ENCODE measurements around the gene CENPB. TPM values are rescaled to one million over a fixed set of nuclear protein-coding genes. Genes with fewer than 3 reads are reported as not detected.
A peak's percentile ranks its signal among the peaks of the same experiment; 100 is the strongest.

CENPB gene
- 37.6 and 41.2 TPM in 2 replicates for polyA plus RNA-seq (2012; rRNA removed)
- 29.8 and 39.9 TPM in 2 replicates for polyA plus RNA-seq (2012; cell fraction: cytosol; rRNA removed)
- polyA plus RNA-seq (2012; cell fraction: nucleus; rRNA removed): 26.3 and 35.2 TPM in 2 replicates

- no peaks in the 10 kb centered on the region for H3K9me3 ChIP-seq
- 7% methylated on average over 36 of the region's 70 CpGs for WGBS (ENCODE audit: low lambda C conversion rate)
- H4K20me1 ChIP-seq (ENCODE audit: insufficient read depth): peaks cover 42% of the 10 kb centered on the region
- H3K9me2 ChIP-seq: no peaks in the 10 kb centered on the region
- peak within 1 kb of the TSS; percentile 92 for H2AFZ ChIP-seq (ENCODE audit: low read depth)
- H3K4me2 ChIP-seq: peak within 1 kb of the TSS; percentile 96
- peaks cover 11% of the 10 kb centered on the region for H3F3A ChIP-seq (replicated peaks; ENCODE audit: insufficient read depth)
- peak within 1 kb of the TSS; percentile 41 to 82 for H3K27ac ChIP-seq (ENCODE audit: low read depth in 2 of 2, low read length in 1 of 2)
- H3K4me1 ChIP-seq (ENCODE audit: control insufficient read depth in 1 of 2, insufficient read depth in 2 of 2, low read depth in 1 of 2, low read length in 1 of 2): peaks cover 26 to 27% of the 10 kb centered on the region in 2 experiments; a peak in 3 of 4 replicates
- H3K36me3 ChIP-seq (replicated peaks in 1 of 2; ENCODE audit: control insufficient read depth in 1 of 2, insufficient read depth in 2 of 2, low read length in 1 of 2): peaks cover 7 to 9% of the 10 kb centered on the region in 2 experiments
- H3K79me2 ChIP-seq (ENCODE audit: insufficient read depth): peaks cover 40% of the 10 kb centered on the region
- DNase-seq: peak; percentile 98
- peak within 1 kb of the TSS; percentile 63 to 74 for H3K4me3 ChIP-seq (ENCODE audit: low read depth in 2 of 2, low read length in 1 of 2)
- POLR2A ChIA-PET: interaction anchor here (0.6 to 2.8 kb wide), 7 partner anchors 9 to 49 kb away, joined by 3 to 20 read pairs (median 4); partner anchors contain the start of genes ADISSP, AP5S1 and CDC25B
- no peaks in the 10 kb centered on the region for H3K27me3 ChIP-seq (ENCODE audit: insufficient read depth)
- peak within 1 kb of the TSS; percentile 71 for H3K9ac ChIP-seq
- CTCF ChIA-PET: interaction anchor here (0.6 to 6.4 kb wide), 29 partner anchors 9 to 583 kb away, joined by 3 to 161 read pairs (median 4); partner anchors contain the start of genes ADISSP, AP5S1 and CDC25B
- no peak for TF ChIP-seq NFIC (IDR thresholded peaks at IDR 0.05; ENCODE audit: borderline replicate concordance)
- peak; percentile 77 for TF ChIP-seq RAD21 (IDR thresholded peaks at IDR 0.05; ENCODE audit: low read length)
- no peak for TF ChIP-seq JUND (IDR thresholded peaks at IDR 0.05)
- TF ChIP-seq, protein P1, sequence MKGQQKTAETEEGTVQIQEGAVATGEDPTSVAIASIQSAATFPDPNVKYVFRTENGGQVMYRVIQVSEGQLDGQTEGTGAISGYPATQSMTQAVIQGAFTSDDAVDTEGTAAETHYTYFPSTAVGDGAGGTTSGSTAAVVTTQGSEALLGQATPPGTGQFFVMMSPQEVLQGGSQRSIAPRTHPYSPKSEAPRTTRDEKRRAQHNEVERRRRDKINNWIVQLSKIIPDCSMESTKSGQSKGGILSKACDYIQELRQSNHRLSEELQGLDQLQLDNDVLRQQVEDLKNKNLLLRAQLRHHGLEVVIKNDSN (IDR thresholded peaks at IDR 0.05; ENCODE audit: borderline replicate concordance, low read depth): no peak
- no peak for TF ChIP-seq EZH2phosphoT487 (IDR thresholded peaks at IDR 0.05; ENCODE audit: borderline replicate concordance, low read depth)
- TF ChIP-seq ELF1 (IDR thresholded peaks at IDR 0.05): peak; percentile 53; the same call in 1 of the 2 replicates
- TF ChIP-seq CTCF (IDR thresholded peaks at IDR 0.05): peak; percentile 70
- TF ChIP-seq RXRA (IDR thresholded peaks at IDR 0.05; ENCODE audit: borderline replicate concordance, low read depth): no peak
- peak; percentile 94 for TF ChIP-seq ZBTB33 (IDR thresholded peaks at IDR 0.05; ENCODE audit: borderline replicate concordance, low read depth)
- TF ChIP-seq, protein P2, sequence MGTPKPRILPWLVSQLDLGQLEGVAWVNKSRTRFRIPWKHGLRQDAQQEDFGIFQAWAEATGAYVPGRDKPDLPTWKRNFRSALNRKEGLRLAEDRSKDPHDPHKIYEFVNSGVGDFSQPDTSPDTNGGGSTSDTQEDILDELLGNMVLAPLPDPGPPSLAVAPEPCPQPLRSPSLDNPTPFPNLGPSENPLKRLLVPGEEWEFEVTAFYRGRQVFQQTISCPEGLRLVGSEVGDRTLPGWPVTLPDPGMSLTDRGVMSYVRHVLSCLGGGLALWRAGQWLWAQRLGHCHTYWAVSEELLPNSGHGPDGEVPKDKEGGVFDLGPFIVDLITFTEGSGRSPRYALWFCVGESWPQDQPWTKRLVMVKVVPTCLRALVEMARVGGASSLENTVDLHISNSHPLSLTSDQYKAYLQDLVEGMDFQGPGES (IDR thresholded peaks at IDR 0.05; ENCODE audit: low read depth, low read length): no peak
- no peak for TF ChIP-seq FOXM1 (IDR thresholded peaks at IDR 0.05; ENCODE audit: low read depth)
- no peak for TF ChIP-seq MEF2A (IDR thresholded peaks at IDR 0.05; ENCODE audit: borderline replicate concordance, low read depth)
- no peak for TF ChIP-seq NRF1 (IDR thresholded peaks at IDR 0.05; ENCODE audit: low read depth, low read length)
- peak; percentile 67; the same call in 1 of the 2 replicates for TF ChIP-seq SIN3A (IDR thresholded peaks at IDR 0.05; ENCODE audit: borderline replicate concordance, low read depth, low read length)
- TF ChIP-seq SMC3 (IDR thresholded peaks at IDR 0.05; ENCODE audit: low read depth, low read length): peak; percentile 68
- no peak for TF ChIP-seq YY1 (IDR thresholded peaks at IDR 0.05; ENCODE audit: low read depth)
- TF ChIP-seq GATA2 (CRISPR knock-in tag; IDR thresholded peaks at IDR 0.05): no peak
- TF ChIP-seq TAF1 (IDR thresholded peaks at IDR 0.05; ENCODE audit: borderline replicate concordance, low read depth, low read length): 0 out of 2 replicates have a peak, but pooled peaks have one; percentile 23
- TF ChIP-seq CHD2 (IDR thresholded peaks at IDR 0.05; ENCODE audit: low read length, partially characterized antibody): peak; percentile 98
- no peak for TF ChIP-seq PBX3 (IDR thresholded peaks at IDR 0.05)
- TF ChIP-seq MXI1 (IDR thresholded peaks at IDR 0.05; ENCODE audit: low read depth, low read length): no peak
- TF ChIP-seq RFX5 (IDR thresholded peaks at IDR 0.05; ENCODE audit: low read length): no peak
- TF ChIP-seq FOXJ3 (CRISPR knock-in tag; IDR thresholded peaks at IDR 0.05): no peak
- TF ChIP-seq GABPA (IDR thresholded peaks at IDR 0.05; ENCODE audit: low read depth): no peak
- TF ChIP-seq RCOR1 (IDR thresholded peaks at IDR 0.05; ENCODE audit: low read length): no peak
- TF ChIP-seq, protein P3, sequence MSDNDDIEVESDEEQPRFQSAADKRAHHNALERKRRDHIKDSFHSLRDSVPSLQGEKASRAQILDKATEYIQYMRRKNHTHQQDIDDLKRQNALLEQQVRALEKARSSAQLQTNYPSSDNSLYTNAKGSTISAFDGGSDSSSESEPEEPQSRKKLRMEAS (IDR thresholded peaks at IDR 0.05; ENCODE audit: low read depth): no peak
- TF ChIP-seq EP300 (IDR thresholded peaks at IDR 0.05; ENCODE audit: borderline replicate concordance in 1 of 2, low read depth in 1 of 2, low read length in 1 of 2): no peak
Observed at GRCh38 chr20:3786665-3787323, at the start of gene CENPB. Gene CENPB, minus strand, starts transcription at chr20:3786740. Its CDS starts 257 bp downstream, at chr20:3786483.
